NOMO-1 (cell line): ENCODE data around the gene WDFY4.

Source experiments
- DNase-seq, 2 experiments: peaks; one replicate each; lab custom pipeline; 2025; ENCODE audit not compliant: unreplicated experiment in 2 of 2; lab: John Stamatoyannopoulos, UW

The WDFY4 gene

DNA sequence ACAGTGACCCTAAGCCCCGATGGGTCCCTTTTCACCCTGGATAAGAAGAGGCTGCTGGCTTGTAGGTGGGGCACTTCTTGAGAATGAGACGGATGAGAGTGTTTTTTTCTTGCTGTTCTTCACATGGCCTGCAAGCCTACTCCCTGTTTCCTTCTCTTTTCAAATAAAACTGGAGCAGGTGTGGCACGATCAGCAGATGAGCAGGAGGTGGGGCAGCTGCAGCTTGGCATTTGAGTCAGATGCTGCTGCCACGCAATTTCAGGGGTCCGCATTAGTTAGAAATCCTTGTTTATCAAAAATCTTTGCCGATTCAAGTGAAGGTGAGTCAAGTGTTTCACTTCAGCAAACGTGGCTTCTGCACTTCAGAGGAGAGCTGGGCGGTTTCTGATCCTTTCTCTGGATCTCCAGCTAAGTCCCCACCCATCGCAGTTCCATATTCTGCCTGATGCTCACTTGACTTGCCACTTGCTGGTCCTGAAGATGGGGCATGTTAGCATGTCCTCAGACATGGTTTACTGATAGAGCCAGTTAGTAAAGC is 20.8 kb downstream of the WDFY4 start:
- DNase-seq: no peak

DNA sequence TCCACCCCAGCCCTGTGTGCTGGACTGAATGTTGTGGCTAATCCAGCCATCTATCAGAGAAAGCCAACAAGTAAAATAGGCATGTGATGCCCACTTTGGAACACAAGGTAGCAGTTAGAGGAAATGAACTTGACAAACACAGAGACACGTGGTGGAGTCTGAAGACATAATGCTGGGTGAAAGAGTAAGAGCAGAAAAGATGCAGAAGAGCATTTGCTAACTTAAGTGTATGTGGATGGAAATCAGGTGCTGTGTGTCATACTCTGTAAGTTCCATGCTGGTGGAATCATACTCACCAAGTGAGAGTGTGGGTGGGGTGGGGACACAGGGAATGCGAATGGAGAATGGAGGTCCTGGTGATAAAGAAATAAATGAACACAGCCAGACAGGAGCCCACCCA is 22.8 kb downstream of the WDFY4 start:
- DNase-seq: no peak

DNA sequence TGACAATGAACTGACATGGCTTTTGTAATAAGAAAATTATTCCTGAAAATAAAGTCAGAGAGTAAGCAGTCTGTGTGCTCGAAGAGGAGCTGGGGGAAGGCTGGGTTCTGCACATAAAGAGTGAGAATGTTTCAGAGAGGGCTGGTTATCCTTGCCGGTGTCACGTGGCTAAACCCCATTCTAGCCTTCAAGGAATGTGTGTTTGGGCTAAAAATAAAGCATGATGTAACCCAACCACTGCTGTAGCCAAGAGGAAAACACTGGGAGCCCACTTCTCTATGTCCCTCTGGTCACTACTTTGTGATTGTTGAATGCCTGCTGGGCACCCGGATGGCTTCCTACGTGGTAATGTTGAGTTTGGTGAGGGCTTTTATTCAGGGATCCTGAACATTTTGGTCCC is 23.5 kb downstream of the WDFY4 start:
- DNase-seq: no peak

DNA sequence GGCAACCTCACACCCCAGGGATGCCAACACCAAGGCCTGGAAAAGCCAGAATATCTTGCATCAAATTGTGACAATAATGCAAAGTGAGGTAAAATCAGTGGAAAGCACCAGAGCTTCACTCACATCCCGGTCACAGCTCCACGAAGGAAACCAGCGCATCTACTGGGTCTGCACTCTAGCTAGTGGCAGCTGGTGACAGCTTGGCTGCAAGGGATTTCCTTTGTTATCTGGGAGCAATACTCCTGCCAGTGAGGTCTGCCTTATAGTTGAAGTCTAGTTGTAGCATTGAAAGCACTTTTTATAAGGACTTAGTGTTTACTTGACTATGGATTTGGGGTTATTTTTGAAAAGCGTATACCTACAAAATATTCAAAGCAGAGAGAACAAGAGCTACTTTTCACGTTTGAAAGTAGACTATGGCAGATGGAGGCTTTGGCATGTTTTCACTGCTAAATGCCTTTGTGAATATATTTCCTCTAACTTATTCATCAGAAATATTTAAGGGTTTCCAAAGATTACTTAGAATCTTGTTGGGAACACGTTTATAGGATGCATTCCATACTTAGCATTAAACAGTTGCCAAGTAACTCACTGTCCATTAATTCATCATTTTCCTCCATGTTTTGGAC is 26.1 kb downstream of the WDFY4 start:
- DNase-seq: no peak

DNA sequence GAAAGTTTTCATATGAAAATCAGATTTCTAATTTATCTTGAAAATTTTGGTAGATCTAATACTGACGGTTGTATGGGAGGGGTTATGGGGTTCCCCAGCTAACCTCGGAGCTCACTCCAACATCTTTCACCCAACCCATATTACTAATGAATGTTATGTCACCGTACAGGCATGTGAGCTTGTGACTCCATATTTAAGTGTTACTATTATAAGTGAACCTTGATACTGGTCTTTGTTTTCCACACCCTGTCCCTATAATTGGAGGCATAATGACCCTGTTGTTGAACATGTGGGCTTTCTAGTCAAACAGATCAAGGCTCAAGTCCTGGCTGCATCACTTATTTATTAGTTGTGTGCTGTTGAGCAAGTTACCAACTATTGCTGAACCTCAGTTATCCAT is 27.2 kb downstream of the WDFY4 start:
- DNase-seq: no peak

DNA sequence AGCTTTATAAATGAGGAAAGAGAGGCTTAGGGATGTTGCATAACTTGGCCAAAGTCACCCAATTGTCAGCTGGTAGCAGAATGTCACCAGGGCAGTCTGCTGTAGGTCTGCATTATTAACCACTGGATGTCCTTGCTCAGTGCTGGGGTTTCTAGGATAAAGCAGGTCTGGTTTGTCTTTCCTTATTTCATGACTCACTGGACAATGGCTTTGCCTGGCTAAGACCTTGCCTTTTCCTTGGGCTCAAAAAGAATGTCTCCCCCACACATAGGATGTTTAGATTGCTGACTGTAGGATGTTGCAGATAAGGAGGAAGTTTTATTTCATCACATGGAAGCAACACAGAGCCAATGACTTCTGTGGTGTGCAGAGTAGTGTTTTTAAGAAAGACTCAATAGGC is 29.4 kb downstream of the WDFY4 start:
- peak; percentile 28 to 64 for DNase-seq

DNA sequence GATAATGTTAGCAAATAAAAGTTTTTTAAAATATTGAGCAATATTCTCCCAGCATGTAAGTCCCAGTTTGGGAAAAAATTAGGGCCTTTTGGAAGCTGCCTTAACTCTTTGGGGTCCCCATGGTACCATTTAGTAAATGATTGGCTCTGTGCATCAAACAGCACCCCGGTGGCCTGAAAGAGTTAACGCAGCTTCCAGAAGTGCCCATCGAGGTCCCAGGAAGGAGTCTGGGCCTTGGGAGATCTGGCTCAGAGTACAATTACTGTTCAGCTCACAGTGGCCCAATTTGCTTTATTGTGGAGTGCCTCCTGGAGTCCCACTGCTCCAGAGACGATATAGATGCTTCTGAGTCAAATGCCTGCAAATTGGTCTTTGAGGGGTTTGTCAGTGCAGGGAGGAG is 31.7 kb downstream of the WDFY4 start:
- DNase-seq: no peak

DNA sequence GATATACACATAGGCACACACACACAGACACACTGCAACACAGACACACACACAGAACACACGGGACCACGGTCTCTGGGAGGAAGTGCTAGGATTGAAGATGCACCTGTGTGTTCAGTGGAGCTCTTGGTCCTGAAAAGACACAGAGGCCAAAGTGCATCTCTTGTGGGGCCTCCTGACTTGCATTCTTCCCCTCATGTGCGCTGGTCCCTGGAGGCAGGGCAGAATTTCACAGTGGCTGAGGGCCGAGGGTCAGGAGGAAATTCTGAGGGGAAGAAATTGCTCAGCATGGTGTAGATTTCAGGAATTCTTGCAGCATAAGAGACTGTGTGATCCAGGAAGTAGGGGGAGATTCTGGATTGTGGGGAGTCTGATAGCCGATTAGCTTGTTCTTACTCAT is 35.9 kb downstream of the WDFY4 start:
- DNase-seq: no peak

DNA sequence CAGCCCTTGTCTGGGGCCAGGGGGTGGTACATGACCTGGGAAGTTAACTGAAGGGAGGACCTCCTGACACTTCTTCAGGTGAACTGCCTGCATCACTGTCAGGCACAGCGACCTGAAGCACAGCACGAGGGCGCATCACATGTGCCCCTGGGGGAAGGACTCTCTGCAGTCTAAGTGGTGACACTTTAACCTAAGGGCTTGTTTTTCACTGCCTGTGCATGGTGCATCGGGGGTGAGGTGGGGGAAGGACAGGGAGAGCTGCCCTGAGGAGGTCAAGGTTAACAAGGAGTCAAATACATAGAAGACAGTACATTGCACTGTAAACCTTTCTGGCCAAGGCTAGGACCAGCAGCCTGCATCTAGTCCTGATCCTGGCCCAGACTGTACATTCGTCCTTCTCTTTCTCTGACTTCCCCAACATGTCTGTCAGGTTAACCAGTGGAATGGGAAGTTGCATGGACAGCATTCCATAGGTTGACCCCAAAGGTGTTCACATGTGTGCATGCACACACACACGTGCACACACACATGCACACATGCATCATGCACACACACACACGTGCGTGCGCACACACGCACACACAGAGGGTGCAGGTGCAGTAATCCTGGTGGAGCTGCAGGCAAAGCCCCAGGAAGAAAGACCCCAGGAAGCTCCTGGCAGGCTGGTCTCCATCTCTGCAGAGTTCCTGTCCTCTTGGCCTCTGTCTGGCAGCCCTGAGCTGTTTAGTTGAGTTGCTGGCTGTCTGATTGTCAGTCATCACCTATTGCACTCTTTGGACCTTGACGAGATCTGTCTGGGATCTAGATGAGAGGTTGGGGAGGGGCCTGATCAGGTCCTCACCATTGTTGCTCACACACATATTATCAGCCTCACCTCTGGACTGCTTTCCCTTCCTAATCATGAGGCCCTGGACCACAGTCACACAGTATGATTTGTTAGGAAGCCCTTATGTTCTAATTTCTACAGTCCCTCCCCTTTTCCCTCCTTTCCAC is 37.8 kb downstream of the WDFY4 start:
- DNase-seq: no peak

DNA sequence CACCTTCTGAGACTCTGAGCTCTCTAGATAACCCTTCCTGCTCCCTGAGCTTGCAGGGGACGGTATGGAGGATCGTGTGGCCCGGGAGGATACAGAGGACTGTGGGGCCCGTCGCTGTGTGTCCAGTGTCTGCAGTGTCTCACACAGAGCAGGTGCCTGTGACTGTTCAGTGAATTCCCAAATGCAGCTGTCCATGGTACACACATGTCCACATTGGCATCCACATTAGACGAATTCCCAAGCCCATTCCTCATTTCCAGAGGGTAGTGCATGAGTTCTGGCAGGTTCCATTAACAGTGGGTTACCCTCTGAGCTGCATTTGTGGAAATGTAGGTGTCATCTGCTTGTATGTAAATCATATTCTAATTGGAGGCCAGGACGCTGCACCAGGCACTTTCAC is 39.5 kb downstream of the WDFY4 start:
- DNase-seq: no peak

DNA sequence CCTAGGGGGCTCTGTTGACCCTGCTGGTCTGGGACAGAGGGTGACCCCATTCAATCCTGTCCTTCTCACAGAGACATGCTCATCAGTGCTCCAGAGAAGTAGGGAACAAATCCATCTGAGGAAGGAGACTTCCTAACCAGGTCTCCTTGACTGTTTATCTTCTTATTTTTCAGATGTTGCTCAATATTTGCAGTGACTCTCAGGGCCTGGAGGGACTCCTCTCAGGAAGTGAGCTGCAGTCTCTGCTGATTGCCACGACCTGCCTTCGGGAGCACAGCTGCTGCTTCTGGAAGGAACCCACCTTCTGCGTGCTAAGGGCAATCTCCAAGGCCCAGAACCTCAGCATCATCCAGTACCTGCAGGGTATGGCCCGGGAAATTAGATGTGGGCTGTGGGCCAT is 41.0 kb downstream of the WDFY4 start:
- no peak for DNase-seq

DNA sequence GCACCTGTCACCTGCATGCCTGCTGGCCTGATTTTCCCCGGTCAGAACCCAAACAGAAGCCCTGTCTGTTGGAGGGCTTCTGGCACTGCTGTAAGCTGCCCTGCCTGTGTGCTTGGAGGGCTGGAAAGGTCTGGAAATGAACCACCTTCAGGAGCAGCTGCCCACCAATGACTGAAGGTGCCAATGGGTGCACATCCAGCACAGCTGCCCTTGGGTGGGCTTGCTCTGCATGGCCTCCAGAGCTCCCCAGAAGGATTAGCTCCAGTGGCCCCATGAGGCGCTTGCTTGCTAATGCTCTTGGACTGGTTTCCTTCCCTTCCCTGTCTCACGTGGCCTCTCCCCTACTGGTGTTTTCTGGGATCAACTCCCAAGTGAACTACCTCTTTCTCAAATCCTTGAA is 43.2 kb downstream of the WDFY4 start:
- no peak for DNase-seq

DNA sequence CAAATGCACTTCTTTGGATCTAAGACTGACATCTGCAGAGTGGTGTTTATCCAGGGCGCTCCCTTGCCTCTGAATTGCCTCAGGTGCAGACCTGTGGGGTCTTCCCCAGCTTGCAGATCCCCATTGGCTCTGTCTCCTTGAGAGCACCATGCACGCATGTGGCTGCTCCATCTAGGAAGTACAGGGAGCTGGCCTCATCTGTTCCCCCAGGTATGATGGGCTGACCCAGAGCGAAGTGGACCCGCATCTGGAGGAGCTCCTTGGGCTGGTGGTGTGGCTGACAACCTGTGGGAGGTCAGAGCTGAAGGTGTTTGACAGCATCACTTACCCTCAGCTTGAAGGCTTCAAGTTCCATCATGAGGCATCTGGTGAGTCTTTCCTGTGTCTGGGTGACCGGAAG is 44.5 kb downstream of the WDFY4 start:
- no peak for DNase-seq

DNA sequence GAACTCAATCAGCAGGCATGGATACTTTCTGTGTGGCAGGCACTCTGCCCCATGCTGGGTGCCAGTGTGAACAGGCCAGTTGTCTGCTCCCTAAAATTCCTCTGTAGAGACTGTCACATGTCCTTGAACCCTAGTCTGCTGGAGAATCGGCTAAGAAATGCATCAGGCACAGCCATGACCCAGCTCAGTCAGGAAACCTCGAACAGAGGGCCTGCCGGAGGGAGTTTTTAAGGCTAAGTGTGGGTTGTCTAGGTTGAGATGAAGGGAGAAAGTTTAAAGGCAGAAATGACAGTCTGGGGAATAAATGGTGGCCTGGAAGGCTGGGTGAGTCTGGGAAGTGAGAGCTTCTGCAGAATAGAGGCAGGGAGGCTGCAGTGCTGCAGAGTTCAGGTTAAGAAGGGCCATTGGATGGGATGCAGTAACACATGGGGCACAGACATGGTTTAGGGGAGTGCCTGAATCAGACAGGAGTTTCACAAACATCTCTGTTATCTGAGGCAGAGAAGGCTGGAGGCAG is 45.3 kb downstream of the WDFY4 start:
- DNase-seq: no peak

DNA sequence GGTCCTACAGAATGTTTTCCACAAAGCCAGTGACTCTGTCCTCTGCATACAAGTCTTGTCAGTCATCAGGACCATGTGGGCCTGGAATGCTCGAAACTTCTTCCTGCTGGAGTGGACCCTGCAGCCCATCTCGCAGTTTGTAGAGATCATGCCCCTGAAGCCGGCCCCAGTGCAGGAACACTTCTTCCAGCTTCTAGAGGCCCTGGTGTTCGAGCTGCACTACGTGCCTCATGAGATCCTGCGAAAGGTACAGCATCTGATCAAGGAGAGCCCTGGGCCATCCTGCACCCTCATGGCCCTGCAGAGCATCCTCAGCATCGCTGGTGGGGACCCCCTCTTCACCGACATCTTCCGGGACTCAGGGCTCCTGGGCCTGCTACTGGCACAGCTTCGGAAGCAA is 46.5 kb downstream of the WDFY4 start:
- no peak for DNase-seq

DNA sequence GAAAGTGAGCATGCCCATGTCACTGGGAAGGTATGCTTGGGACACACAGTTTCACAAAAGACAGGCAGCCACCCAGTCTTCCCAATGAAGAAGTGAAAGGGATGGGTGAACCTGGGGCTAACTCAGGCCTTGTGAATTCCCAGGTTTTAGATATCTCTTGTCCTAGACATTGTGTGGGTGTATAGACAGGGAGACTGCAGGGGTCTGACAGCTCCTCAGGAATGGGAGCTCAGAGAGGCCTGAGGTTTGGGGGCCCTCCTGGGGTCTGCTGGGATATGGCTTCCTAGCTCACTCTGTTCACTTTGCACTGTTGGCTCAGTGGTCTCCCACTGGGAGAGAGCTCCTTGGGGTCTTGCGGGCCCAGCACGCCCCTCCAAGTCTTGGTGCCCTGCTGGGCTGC is 47.0 kb downstream of the WDFY4 start:
- DNase-seq: no peak

DNA sequence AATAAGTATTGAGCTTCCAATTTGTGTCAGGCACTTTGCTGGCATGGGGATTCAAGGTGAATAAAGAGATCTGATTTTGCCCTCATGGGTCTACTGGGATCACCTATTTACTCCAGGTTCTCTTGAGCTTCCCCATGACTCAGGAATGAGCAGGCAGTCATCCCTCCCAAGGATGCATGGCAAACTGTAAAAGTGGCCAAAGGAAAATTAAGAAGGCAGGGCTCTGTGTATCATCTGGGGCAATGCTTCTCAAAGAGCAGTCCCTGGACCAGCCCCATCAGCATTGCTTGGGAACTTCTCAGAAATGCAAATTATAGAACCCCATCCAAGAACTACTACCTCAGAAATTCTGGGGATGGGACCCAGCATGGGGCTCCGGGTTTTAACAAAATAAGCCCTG is 48.7 kb downstream of the WDFY4 start:
- no peak for DNase-seq

DNA sequence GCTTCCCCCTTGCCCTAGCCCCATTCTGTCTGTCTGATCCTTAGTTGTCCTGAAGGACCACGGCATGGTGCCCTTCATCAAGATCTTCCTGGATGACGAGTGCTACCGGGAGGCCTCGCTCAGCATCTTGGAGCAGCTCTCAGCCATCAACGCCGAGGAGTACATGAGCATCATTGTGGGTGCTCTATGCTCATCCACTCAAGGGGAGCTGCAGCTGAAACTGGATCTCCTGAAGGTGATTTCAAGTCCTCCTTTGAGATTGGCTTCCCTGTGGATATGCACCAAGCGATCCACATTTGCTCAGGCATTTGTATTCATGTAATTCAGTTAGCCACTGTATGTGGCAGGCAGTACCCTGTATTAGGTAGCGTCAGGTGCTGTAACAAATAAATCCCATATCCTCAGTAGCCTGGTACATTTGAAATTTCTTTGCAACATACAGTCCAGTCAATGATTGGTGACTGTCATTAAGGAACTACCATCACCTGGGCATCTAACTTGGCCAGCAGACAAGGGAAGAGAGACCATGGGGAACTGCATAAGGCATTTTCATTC is 51.2 kb downstream of the WDFY4 start:
- DNase-seq: no peak

DNA sequence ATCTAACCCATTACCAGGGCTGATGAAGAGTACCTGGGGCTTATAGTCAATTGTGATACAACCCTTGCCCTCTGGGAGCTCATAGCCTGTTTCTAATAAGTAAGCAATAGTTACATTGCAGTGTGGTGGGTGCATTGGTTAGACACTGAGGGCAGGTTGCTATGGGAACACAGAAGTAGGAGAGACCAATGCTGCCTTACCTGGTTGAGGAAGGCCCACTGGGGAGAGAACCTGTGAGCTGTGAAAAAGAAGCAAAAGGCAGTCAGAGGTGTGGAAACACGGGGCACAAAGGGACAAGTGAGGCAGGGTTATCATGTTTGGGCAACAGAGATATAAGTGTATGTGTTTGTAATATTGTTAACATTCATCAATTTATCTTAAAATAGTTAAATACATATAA is 51.9 kb downstream of the WDFY4 start:
- DNase-seq: no peak

DNA sequence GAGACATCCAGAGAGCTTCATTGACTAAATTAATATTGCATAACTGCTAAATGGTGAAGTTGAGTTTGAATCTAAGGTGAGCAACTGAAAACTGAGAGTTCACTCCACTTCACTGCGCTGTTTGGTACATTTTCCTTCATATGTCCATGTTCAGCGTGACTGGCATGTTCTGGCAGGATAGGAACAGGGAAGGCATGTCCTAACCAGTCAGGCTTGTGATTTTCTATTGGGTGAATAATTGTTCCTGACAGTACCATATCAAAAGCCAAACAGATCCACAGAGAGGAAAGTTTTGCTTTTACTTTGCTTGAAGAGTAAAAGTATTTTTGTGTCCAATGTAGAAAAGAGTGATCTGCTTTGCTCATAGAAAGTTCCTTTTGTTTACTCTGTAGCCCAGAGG is 53.2 kb downstream of the WDFY4 start:
- DNase-seq: no peak

DNA sequence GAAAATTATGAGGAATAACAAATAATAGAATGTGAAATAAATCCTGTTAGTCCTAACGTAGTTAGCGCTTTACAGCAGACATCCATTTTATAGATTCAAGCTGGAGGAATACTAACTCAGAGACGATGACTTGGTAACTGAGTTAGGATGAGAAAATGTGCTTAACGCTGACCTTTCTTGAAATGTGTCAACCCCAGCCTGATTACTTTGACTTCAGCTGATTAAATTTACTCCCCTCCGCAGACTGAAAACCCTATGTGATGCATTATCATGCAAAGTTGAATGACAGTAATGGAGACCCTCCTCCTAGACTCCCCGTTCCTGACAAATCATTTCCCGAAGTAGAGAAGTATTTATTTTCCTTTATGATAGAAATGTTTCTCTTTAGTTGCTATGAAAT is 54.5 kb downstream of the WDFY4 start:
- DNase-seq: no peak
